ENCODE results near the gene SPINT3. TPM values are rescaled to one million over a fixed set of nuclear protein-coding genes. Genes with fewer than 3 reads are reported as not detected.

The SPINT3 gene
- total RNA-seq = not detected

GRCh38 chr20:45515147-45515913, at the start of gene SPINT3:
SPINT3 (minus strand) TSS chr20:45515622; CDS start chr20:45515608, 14 bp downstream.
- DNase-seq (ENCODE audit: low read depth in 2 of 3, low spot score in 2 of 3) = no peak

GRCh38 chr20:45564760-45565276, 49.4 kb upstream of the SPINT3 start:
- DNase-seq (ENCODE audit: low read depth in 2 of 3, low spot score in 2 of 3) = no peak

GRCh38 chr20:45555198-45555597, 39.8 kb upstream of the SPINT3 start:
- no peak for DNase-seq (ENCODE audit: low read depth in 2 of 3, low spot score in 2 of 3)

GRCh38 chr20:45552456-45552855, 37.0 kb upstream of the SPINT3 start:
- DNase-seq (ENCODE audit: low read depth in 2 of 3, low spot score in 2 of 3) = no peak

- no peak for DNase-seq (ENCODE audit: low read depth in 2 of 3, low spot score in 2 of 3)
These were observed 35.3 kb upstream of the SPINT3 start for GRCh38 chr20:45550765-45551164.

- DNase-seq (ENCODE audit: low read depth in 2 of 3, low spot score in 2 of 3) = no peak
These were observed 33.0 kb upstream of the SPINT3 start for GRCh38 chr20:45548410-45548809.

GRCh38 chr20:45547206-45547770, 31.9 kb upstream of the SPINT3 start, which contains the start of gene EPPIN:
EPPIN (minus strand) TSS chr20:45547401; CDS start chr20:45547357, 44 bp downstream.
- no peak for DNase-seq (ENCODE audit: low read depth in 2 of 3, low spot score in 2 of 3)

- peak in 2 of 3 donors; percentile 7 to 35 for DNase-seq (ENCODE audit: low read depth in 2 of 3, low spot score in 2 of 3)
These were observed 30.5 kb upstream of the SPINT3 start for GRCh38 chr20:45545754-45546453.

GRCh38 chr20:45545351-45545750, 29.9 kb upstream of the SPINT3 start:
- DNase-seq (ENCODE audit: low read depth in 2 of 3, low spot score in 2 of 3) = no peak

GRCh38 chr20:45539382-45539781, 24.0 kb upstream of the SPINT3 start, which contains the start of gene WFDC6:
WFDC6 (minus strand) TSS chr20:45539482; CDS start chr20:45539407, 75 bp downstream.
- DNase-seq (ENCODE audit: low read depth in 2 of 3, low spot score in 2 of 3) = no peak

- DNase-seq (ENCODE audit: low read depth in 2 of 3, low spot score in 2 of 3) = no peak
These were observed 22.9 kb upstream of the SPINT3 start for GRCh38 chr20:45538209-45538799.

- DNase-seq (ENCODE audit: low read depth in 2 of 3, low spot score in 2 of 3) = no peak
These were observed 11.9 kb upstream of the SPINT3 start for GRCh38 chr20:45527294-45527693.

- DNase-seq (ENCODE audit: low read depth in 2 of 3, low spot score in 2 of 3) = no peak
These were observed 8.4 kb upstream of the SPINT3 start for GRCh38 chr20:45523821-45524220.

GRCh38 chr20:45518282-45518681, 2.9 kb upstream of the SPINT3 start:
- DNase-seq (ENCODE audit: low read depth in 2 of 3, low spot score in 2 of 3) = no peak

GRCh38 chr20:45510242-45510862, 5.1 kb downstream of the SPINT3 start:
- no peak for DNase-seq (ENCODE audit: low read depth in 2 of 3, low spot score in 2 of 3)

GRCh38 chr20:45509091-45509490, 6.3 kb downstream of the SPINT3 start:
- no peak for DNase-seq (ENCODE audit: low read depth in 2 of 3, low spot score in 2 of 3)

- no peak for DNase-seq (ENCODE audit: low read depth in 2 of 3, low spot score in 2 of 3)
These were observed 7.1 kb downstream of the SPINT3 start for GRCh38 chr20:45508068-45508886.

- DNase-seq (ENCODE audit: low read depth in 2 of 3, low spot score in 2 of 3) = no peak
These were observed 8.2 kb downstream of the SPINT3 start for GRCh38 chr20:45507011-45507820.

GRCh38 chr20:45506398-45506797, 9.0 kb downstream of the SPINT3 start:
- no peak for DNase-seq (ENCODE audit: low read depth in 2 of 3, low spot score in 2 of 3)

Data from hematopoietic multipotent progenitor cell (in vitro differentiated cells).